Esophagus squamous epithelium (tissue), 5 donors: ENCODE measurements around the gene METAP1D. TPM values are rescaled to one million over a fixed set of nuclear protein-coding genes. Genes with fewer than 3 reads are reported as not detected.

Source experiments
- DNase-seq: peaks from one replicate; lab custom pipeline; 2025; lab: John Stamatoyannopoulos, UW
- H3K27ac ChIP-seq, 4 donors: fragments of 200-600 bp; sonication (generic); one replicate each; pipeline ENCODE4 v1.5.1; 2016 to 2019; ENCODE audit warnings: mild to moderate bottlenecking in 1 of 4
- H3K27me3 ChIP-seq, 4 donors: fragments of 200-600 bp; sonication (generic); 1 replicate in 3 of 4; 2 replicates in 1 of 4; pipeline versions ENCODE4 v1.5.1 to v1.6.0; 2017 to 2021; ENCODE audit warnings: antibody characterized with exemption in 1 of 4
- H3K36me3 ChIP-seq, 3 donors: fragments of 200-600 bp; sonication (generic); one replicate each; pipeline ENCODE4 v1.5.1; 2016 to 2019
- H3K4me1 ChIP-seq, 3 donors: fragments of 200-600 bp; sonication (generic); one replicate each; pipeline ENCODE4 v1.5.1; 2017 to 2019
- H3K4me3 ChIP-seq, 4 donors: fragments of 200-600 bp; sonication (generic); 1 replicate in 3 of 4; 2 replicates in 1 of 4; pipeline ENCODE4 v1.5.1; 2016 to 2019; ENCODE audit warnings: mild to moderate bottlenecking in 2 of 4, moderate library complexity in 1 of 4
- H3K9me3 ChIP-seq, 3 donors: fragments of 200-600 bp; sonication (generic); one replicate each; pipeline ENCODE4 v1.5.1; 2016 to 2019
- CTCF ChIP-seq, 6 experiments: fragments of 450-650 bp in 4 of 6; fragments of 200-600 bp in 2 of 6; sonication (generic) in 2 of 6; IDR thresholded peaks; one replicate each; pipeline ENCODE4 v1.5.1; 2016 to 2019; ENCODE audit warnings: antibody characterized with exemption in 6 of 6, mild to moderate bottlenecking in 4 of 6, moderate library complexity in 4 of 6
- POLR2A ChIP-seq, 4 donors: fragments of 450-650 bp; IDR thresholded peaks; one replicate each; pipeline ENCODE4 v1.6.1; 2017; ENCODE audit warnings: antibody characterized with exemption in 4 of 4, mild to moderate bottlenecking in 4 of 4, moderate library complexity in 3 of 4
- WGBS, 2 donors: methylation state at CpG; one replicate each; pipeline ENCODE4 v1.1.5; 2018; 5-methylcytosine and 5-hydroxymethylcytosine counted together
- intact Hi-C: fragments of 100-400 bp; cut with DNase I; formaldehyde crosslinking; loops from one replicate; pipeline ENCODE4 v1.15.0; 2022
- total RNA-seq, 4 donors: library from RNA; depleted of rRNA; stranded (reverse); fragments of >200 nt; gene quantifications; one replicate each; pipeline ENCODE4 v1.1.0, GENCODE V29; 2016
- donor health status: DM: yes; HTN: yes; CAD: no.

Gene METAP1D
- total RNA-seq, 4 donors from 2014 or later = 2.4 to 7.1 (median 5.7) TPM

GRCh38 chr2:172046866-172047565, 47.3 kb downstream of the METAP1D start:
- no peaks in the 10 kb centered on the region for H3K36me3 ChIP-seq
- WGBS, 2 donors = 73 to 82% methylated on average over 3 of the region's 3 CpGs
- no peak overlapping the region for H3K27ac ChIP-seq
- no peak overlapping the region for H3K4me3 ChIP-seq
- no peaks in the 10 kb centered on the region for H3K4me1 ChIP-seq
- no peaks in the 10 kb centered on the region for H3K27me3 ChIP-seq
- DNase-seq = no peak
- intact Hi-C loops = no loop called here
- no peaks in the 10 kb centered on the region for H3K9me3 ChIP-seq
- no peak for TF ChIP-seq CTCF (IDR thresholded peaks at IDR 0.05)
- TF ChIP-seq POLR2A (IDR thresholded peaks at IDR 0.05) = no peak

DNA sequence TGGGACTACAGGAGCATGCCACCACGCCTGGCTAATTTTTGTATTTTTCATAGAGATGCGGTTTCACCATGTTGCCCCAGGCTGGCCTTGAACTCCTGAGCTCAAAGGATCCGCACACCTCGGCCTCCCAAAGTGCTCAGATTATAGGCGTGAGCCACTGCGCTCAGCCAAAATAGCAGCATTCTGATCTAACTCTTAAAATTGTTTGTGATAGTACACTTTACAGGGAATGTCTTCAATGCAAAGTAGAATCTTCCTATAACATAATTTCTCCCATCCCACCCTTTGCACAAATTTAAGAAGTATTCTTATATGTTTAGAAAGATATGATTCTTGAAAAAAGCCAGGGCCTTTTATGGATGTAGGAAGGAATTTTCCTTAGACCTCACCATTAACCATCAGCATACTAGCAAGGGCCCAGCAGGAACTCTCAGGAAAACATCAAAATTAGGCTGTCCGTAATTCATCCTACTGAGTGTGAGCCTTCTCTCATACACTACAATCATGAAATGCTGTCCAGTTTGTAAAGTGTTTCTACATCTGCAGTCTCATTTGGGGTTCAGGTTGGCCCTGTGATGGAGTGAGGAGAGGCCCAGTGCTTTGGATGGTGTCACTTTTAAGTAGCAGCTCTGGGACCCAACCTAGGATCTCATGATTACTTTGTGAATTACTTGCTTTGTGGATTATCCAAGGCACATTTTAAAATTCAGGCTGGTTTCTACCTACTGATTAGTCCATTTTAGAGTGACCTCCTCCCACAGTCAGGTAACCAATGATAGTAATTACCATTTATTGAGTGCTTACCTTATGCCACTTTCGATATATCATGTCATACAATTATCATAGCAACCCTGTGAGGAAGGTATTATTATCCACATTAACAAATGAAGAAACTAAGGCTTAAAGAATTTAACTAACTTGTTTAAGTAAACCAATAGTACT, 48.1 kb downstream of the METAP1D start:
- no peak for DNase-seq
- Histone ChIP-seq H3K27me3 (no peaks in the 10 kb centered on the region), H3K4me3 (no peak overlapping the region), H3K27ac (no peak overlapping the region), H3K9me3 (no peaks in the 10 kb centered on the region), H3K4me1 (no peaks in the 10 kb centered on the region), H3K36me3 (no peaks in the 10 kb centered on the region)
- intact Hi-C loops = no loop called here
- TF ChIP-seq POLR2A (IDR thresholded peaks at IDR 0.05) (no peak), CTCF (IDR thresholded peaks at IDR 0.05) (no peak)
- 90 to 95% methylated on average over 8 of the region's 8 CpGs for WGBS, 2 donors

GRCh38 chr2:172048508-172049503, 49.1 kb downstream of the METAP1D start:
- Histone ChIP-seq H3K4me1 (no peaks in the 10 kb centered on the region), H3K27me3 (no peaks in the 10 kb centered on the region), H3K27ac (no peak overlapping the region), H3K9me3 (no peaks in the 10 kb centered on the region), H3K36me3 (no peaks in the 10 kb centered on the region), H3K4me3 (no peak overlapping the region)
- TF ChIP-seq CTCF (IDR thresholded peaks at IDR 0.05) (no peak), POLR2A (IDR thresholded peaks at IDR 0.05) (no peak)
- intact Hi-C loops = no loop called here
- 91 to 94% methylated on average over 6 of the region's 6 CpGs for WGBS, 2 donors
- no peak for DNase-seq

DNA sequence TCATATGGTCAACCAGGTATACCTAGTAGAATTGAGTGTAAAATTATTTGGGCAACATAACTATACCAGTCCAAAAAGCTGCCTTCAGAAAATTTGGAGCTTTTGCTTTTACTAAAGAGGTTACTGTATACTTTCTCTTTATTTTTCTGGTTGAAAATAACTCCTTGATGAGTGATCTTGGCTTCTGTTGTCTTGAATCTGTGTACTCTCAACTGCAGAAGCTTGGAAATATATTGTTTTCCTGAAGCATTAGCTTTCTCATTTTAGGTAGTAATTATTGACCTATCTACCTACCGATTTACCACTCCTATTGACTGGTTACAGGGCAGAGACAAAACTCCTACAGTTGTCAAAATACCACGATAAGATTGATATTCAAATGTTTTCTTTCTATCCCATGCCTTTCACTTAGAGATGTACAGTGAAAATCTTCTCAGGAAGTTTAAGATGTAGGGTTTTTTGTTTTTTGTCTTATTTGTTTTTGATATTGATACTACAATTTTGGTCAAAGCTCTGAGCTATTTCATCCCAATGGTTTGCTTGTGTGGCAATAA, 49.9 kb downstream of the METAP1D start:
- no peaks in the 10 kb centered on the region for H3K9me3 ChIP-seq
- H3K4me3 ChIP-seq = no peak overlapping the region
- H3K4me1 ChIP-seq = no peaks in the 10 kb centered on the region
- intact Hi-C loops = no loop called here
- no peak for DNase-seq
- H3K27me3 ChIP-seq = no peaks in the 10 kb centered on the region
- no peak overlapping the region for H3K27ac ChIP-seq
- WGBS, 2 donors = 89 to 90% methylated on average over 2 of the region's 2 CpGs
- TF ChIP-seq CTCF (IDR thresholded peaks at IDR 0.05) (no peak), POLR2A (IDR thresholded peaks at IDR 0.05) (no peak)
- no peaks in the 10 kb centered on the region for H3K36me3 ChIP-seq
